SK-N-SH (cell line): Measurements from ENCODE around the gene PMP22.

Experiments
- CTCF ChIP-seq: fragments of 200-600 bp; sonication (generic); IDR thresholded peaks from 2 replicates; pipeline ENCODE4 v1.6.1; 2017; ENCODE audit warnings: antibody characterized with exemption, mild to moderate bottlenecking, moderate library complexity
- EZH2phosphoT487 ChIP-seq: fragments of 200-600 bp; sonication (generic); IDR thresholded peaks from 2 replicates; pipeline ENCODE4 v1.6.1; 2017; ENCODE audit warnings: low read depth, mixed run types, mild to moderate bottlenecking, antibody characterized with exemption, moderate library complexity, borderline replicate concordance
- FOXM1 ChIP-seq: IDR thresholded peaks from 2 replicates; pipeline ENCODE4 v1.4.0; 2012; ENCODE audit warnings: low read depth, mild to moderate bottlenecking
- MAX ChIP-seq: IDR thresholded peaks from 2 replicates; pipeline ENCODE4 v1.4.0; 2012; ENCODE audit warnings: low read depth
- MEF2A ChIP-seq: IDR thresholded peaks from 2 replicates; pipeline ENCODE4 v1.4.0; 2012; ENCODE audit warnings: low read depth, borderline replicate concordance
- POLR2AphosphoS5 ChIP-seq: IDR thresholded peaks from 2 replicates; pipeline ENCODE4 v1.6.1; 2012; ENCODE audit warnings: low read depth, low read length
- RAD21 ChIP-seq: IDR thresholded peaks from 2 replicates; pipeline ENCODE4 v1.6.1; 2012; ENCODE audit warnings: mild to moderate bottlenecking, low read length
- RCOR1 ChIP-seq: fragments of 150-350 bp; IDR thresholded peaks from 2 replicates; pipeline ENCODE4 v1.6.1; 2017; ENCODE audit warnings: antibody characterized with exemption, low read length
- REST ChIP-seq: IDR thresholded peaks from 2 replicates; pipeline ENCODE4 v1.6.1; 2012; ENCODE audit warnings: mild to moderate bottlenecking, low read depth, low read length, moderate library complexity
- RFX5 ChIP-seq: IDR thresholded peaks from 2 replicates; pipeline ENCODE4 v1.6.1; 2012; ENCODE audit warnings: mild to moderate bottlenecking, improper control_type of control experiment, low read length
- SMC3 ChIP-seq: IDR thresholded peaks from 2 replicates; pipeline ENCODE4 v1.6.1; 2012; ENCODE audit warnings: low read depth, low read length, improper control_type of control experiment
- USF1 ChIP-seq: IDR thresholded peaks from 2 replicates; pipeline ENCODE4 v1.4.0; 2012; ENCODE audit warnings: low read depth, borderline replicate concordance
- USF2 ChIP-seq: fragments of 150-350 bp; IDR thresholded peaks from 2 replicates; pipeline ENCODE4 v1.6.1; 2017; ENCODE audit warnings: antibody characterized with exemption, low read length, low read depth, borderline replicate concordance

- TF ChIP-seq CTCF = peak; percentile 29; the same call in 1 of the 2 replicates
- TF ChIP-seq SMC3 = no peak
- no peak for TF ChIP-seq USF2
- TF ChIP-seq USF1 = no peak
- TF ChIP-seq RCOR1 = no peak
- no peak for TF ChIP-seq MEF2A
- no peak for TF ChIP-seq REST
- no peak for TF ChIP-seq POLR2AphosphoS5
- no peak for TF ChIP-seq MAX
- TF ChIP-seq FOXM1 = no peak
- no peak for TF ChIP-seq RFX5
- 0 out of 2 replicates have a peak, but pooled peaks have one; percentile 8 for TF ChIP-seq RAD21
- no peak for TF ChIP-seq EZH2phosphoT487
Measured at GRCh38 chr17:15233022-15233805, 31.9 kb downstream of the PMP22 start.
